NCI-H82 treated with DMSO at 0.1 percent for 48 hours (cell line): ENCODE results near the gene CLTC.
"Not testable (repeated sequence)": the region's sequence is repeated elsewhere in the genome, so short reads cannot be mapped to it uniquely, and the experiment has no call there.

ENCODE experiments used
- DNase-seq: peaks from one replicate; lab custom pipeline; 2025; ENCODE audit not compliant: unreplicated experiment; lab: John Stamatoyannopoulos, UW

CLTC gene

DNA sequence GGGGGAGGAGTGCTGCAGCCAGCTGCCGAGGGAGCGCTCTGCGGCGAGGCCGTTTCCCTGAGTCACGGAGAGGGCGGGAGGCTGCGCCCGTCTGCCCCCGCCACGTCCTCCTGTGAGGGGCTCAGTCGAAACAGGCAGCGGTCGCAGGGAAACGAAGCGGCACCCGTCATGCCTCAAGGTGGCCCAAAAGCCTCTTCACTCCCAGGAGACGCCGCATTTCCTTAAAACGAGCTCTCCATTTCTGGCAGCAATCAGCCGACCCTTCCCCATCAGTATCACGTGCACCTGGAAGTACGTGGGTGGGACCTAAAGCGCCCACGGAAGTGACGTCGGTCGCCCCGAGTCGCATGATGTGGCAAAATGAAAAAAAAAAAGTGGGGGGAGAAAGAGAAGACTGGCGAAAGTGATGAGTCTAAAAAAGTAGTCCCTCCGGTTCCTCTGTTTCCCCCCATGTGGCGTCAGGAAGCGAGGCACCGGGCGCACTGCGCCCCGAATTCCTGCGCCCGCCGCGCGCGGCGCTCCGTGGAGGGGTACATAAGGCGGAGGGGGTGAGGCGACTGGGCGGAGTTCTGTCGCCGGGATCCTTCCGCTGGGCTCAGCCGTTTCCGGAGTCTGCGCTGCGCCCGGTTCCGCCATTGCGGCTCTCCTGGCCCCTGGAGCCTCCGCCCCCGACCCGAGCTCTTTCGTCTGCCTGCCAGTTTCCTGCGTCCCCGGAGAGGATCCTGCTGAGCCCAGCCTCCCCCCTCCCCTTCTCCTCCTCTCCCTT is at the start of gene CLTC:
CLTC (plus strand) TSS at position 598 of the 766 bp plus-strand sequence. CDS start 237 bp downstream, outside the sequence.
- DNase-seq, result peak; percentile 89

- no peak for DNase-seq
Measured at GRCh38 chr17:59572301-59572924, 47.3 kb upstream of the CLTC start.

- DNase-seq, result not testable (repeated sequence)
Measured at GRCh38 chr17:59584168-59584567, 35.5 kb upstream of the CLTC start.

DNA sequence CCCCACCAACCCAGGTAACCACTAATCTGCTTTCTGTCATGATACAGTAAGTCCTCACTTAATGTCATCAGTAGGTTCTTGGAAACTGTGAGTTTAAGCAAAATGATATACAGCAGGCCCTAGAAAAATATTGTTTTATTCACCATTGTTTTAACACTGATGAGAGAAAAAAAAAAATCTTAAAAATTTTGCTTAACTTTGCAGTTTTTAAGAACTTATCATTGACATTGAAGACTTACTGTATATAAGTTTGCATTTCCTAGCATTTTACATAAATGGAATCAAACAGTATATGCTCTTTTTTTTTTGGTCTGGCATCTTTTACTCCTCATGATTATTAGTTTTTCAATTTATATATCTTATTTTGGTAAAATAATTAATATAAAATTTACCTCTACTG is 19.5 kb upstream of the CLTC start:
- DNase-seq, result no peak

GRCh38 chr17:59601130-59601529 is 18.6 kb upstream of the CLTC start:
- no peak for DNase-seq

DNA sequence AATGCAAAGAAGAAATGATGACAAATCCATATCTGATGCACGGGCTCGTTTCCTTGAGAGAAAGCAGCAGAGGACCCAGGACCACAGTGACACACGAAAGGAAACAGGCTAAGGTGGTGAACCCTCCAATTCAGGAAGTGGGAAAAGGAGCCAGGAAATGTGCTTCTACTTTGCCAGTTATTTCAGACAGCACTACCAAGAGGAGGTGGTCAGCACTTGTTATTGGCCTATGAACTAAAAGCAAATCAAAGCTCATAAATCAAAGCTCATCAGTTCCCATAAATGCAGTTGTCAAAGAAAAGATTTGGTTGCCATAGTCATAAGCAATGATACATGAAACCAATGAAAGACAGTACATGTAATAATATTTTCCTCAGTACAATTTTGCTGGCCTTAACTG is 12.6 kb upstream of the CLTC start:
- DNase-seq, result no peak

GRCh38 chr17:59607817-59608403 is 11.8 kb upstream of the CLTC start:
- no peak for DNase-seq

DNA sequence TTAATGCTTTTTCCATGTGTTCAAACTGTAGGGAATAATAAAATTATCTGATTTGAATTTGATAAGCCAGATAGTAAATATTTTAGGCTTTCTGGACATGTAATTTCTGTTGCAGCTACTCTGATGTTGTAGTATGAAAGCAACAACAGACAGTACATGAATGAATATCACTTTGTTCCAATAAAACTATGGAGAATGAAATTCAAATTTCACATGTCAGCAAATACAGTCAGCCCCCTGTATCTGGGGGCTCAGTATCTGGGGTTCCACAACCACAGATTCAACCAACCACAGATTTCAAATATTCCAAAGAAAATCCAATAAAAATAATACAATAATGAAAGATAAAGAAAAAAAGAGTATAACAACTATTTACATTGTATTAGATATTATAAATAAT is 8.2 kb upstream of the CLTC start:
- no peak for DNase-seq

- no peak for DNase-seq
Measured at GRCh38 chr17:59616253-59616920, 3.3 kb upstream of the CLTC start.

- no peak for DNase-seq
Measured at GRCh38 chr17:59617156-59617732, 2.5 kb upstream of the CLTC start.

DNA sequence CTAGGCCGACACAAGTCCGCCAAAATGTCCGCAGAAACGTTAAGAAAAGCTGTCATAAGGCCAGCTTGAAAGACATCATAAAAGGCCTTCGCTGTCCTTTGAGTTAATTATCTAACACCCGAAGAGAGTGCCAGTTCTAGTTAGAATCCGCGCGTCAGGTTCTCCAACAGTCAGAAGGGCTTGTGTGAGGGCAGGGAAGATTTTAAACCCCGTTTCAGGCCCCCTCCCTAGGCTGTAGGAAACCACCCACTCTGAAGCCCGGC is 729 bp upstream of the CLTC start:
- DNase-seq, result no peak

- DNase-seq, result no peak
Measured at GRCh38 chr17:59620064-59620359, 317 bp downstream of the CLTC start.

DNA sequence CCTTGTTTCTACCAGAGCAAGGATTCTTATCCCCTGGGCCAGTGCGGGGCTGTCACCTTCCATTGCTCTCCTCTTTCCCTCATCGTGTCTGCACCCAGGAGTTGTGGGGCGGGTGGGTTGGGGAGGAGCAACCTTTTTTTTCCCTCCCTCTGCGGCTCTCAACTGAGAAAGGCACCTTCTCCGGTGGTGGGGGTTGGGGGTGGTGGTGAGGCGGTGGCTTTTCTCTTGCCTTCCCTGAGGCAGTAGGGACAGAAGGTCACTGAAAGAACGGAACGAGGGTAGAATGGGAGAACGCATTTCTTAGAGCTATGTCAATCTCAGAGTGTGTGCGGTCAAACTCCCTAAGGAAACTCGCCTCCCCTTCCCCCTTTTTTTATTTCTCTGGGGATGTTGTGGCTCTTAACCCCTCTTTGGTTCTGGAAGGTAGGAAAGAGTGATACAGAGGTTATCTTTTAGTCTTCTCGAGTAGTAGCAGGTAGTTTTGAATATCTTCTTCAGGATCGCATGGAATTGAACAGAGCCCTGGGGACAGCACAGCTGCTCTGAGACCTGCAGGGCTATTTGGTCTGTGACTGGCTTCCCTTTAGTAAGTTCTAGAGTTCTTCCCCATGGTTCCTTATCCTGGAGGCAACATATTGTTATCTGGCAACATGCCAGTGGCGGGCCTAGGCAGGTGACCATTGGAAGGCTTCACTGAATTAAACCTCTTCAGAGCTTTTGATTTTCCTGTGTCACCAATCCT is 994 bp downstream of the CLTC start:
- DNase-seq, result peak; percentile 54

GRCh38 chr17:59621771-59622170 is 2.1 kb downstream of the CLTC start:
- no peak for DNase-seq

- no peak for DNase-seq
Measured at GRCh38 chr17:59623151-59623550, 3.5 kb downstream of the CLTC start.

GRCh38 chr17:59626756-59627155 is 7.1 kb downstream of the CLTC start:
- no peak for DNase-seq

- DNase-seq, result no peak
Measured at GRCh38 chr17:59627274-59627673, 7.6 kb downstream of the CLTC start.

DNA sequence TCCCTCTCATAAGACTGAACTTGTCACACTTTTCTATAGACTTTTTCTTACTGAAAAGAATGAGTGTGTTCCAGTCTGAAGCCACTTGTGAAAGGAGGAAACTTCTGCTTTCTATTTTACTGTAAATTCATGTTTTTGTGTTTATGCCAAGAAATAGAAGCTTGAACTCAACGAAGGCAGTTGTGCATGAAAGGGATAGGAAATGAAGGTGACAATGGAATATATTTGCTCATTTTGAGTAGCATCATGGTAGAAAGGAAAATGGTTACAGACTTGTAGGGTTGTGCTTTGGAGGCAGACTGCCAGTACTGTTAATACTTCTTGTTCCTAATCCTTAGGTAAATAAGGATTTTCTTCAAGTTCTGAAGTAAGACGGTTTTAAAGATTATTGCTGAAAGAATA is 8.1 kb downstream of the CLTC start:
- DNase-seq, result no peak

- DNase-seq, result no peak
Measured at GRCh38 chr17:59629174-59629573, 9.5 kb downstream of the CLTC start.

GRCh38 chr17:59631276-59631675 is 11.6 kb downstream of the CLTC start:
- no peak for DNase-seq

DNA sequence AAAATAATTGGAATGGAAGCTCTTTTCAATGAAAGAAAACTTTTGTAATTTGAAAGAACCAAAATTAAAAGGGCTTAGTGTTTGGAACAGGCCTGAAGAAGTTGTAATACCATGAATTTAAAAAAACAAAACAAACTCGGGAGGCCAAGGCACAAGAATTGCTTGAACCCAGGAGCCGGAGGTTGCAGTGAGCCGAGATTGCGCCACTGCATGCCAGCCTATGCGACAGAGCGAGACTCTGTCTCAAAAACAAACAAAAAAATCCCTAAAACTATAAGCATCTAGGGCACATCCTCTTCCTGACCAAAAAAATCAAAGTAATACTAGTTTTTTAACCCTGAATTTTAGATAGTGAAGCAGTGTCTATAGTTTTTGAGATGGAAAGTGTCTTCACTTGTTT is 12.7 kb downstream of the CLTC start:
- DNase-seq, result no peak
